Ammon's horn (tissue), 1 donor: ENCODE data around the gene UQCRC2.
"Not testable (repeated sequence)": the region's sequence is repeated elsewhere in the genome, so short reads cannot be mapped to it uniquely, and the experiment has no call there.

Experiments used
- DNase-seq: peaks from one replicate; pipeline ENCODE4 v3.0.0-alpha.2; 2016; ENCODE audit warnings: low spot score

UQCRC2 gene

DNA sequence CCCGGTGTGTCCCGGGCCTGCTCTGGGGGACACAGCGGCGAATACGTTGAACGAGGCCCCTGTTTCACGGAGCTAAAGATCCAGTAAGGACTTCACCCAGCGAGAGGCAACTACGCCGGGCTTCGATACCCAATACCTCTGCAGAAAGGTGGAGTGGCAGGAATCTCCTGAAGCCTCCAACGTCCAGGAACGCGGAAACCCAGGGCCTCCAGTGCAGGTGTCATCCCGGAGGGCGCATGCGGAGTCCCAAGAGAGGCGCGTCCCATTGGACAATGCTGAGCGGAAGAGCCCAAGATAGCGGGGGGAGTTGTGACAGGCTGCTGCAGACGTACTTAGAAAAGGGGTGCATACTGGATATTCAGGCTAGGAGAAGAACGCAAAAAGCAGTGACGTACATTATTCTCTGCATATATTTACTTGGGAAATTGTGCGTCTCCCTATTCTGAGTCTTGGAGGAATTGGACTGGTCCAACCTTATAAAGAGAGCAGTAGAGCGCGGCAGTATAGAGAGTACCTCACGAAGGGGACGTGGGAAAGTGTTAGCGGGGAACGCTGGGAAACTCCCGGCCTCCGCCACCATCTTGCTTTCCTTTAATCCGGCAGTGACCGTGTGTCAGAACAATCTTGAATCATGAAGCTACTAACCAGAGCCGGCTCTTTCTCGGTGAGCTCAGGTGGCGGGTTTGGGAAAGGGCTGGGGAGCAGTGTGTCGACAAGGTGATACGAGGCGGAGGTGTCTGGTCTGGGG lies at the start of gene UQCRC2:
Gene UQCRC2, plus strand, starts transcription at position 569 of the 748 bp plus-strand sequence. Its CDS starts 63 bp downstream, at position 632.
- DNase-seq: peak; percentile 96

DNA sequence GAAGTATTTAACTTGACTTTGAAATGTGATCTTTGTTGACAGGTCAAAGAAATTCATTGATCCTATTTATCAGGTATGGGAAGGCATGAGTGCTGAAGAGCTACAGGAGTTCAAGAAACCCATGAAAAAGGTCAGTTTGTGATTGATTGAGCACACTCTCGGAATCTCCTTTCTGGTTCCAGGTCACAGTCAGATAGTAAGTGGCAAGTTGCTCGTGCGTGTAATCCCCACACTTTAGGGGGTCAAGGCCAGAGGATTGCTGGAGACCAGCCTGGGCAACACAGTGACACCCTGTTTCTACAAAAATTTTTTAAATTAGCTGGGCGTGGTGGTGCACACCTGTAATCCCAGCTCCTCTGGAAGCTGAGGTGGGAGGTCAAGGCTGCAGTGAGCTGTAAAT lies 20.5 kb upstream of the UQCRC2 start:
- DNase-seq: not testable (repeated sequence)

DNA sequence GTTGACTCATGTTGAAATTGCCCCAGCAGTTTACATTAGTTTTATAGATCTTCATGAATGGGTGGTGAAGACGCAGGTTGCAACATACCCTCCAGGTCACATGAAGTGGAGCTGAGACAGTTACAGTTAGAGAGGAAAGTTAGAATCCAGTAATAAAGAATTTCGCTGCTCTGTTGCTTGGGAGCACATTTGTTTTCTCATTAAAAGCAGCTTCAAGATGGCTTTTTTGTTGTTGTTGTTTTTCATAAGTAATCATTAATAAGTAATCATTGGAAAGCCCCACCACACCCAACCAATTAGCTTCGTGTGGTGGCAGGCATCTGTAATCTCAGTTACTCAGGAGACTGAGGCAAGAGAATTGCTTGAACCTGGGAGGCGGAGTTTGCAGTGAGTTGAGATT lies 19.8 kb upstream of the UQCRC2 start:
- not testable (repeated sequence) for DNase-seq

DNA sequence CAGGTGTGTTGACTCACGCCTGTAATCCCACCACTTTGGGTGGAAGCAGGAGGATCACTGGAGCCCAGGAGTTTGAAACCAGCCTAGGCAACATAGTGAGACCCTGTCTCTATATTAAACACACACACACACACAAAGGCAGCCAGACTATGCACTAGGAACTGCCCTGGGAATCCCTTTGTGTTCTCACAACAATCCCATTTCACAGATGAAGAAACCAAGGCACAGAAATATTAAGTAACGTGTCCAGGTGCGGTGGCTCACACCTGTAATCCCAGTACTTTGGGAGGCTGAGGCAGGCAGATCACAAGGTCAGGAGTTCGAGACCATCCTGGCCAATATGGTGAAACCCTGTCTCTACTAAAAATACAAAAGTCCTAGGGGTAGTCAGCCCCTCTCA lies 19.4 kb upstream of the UQCRC2 start:
- not testable (repeated sequence) for DNase-seq

DNA sequence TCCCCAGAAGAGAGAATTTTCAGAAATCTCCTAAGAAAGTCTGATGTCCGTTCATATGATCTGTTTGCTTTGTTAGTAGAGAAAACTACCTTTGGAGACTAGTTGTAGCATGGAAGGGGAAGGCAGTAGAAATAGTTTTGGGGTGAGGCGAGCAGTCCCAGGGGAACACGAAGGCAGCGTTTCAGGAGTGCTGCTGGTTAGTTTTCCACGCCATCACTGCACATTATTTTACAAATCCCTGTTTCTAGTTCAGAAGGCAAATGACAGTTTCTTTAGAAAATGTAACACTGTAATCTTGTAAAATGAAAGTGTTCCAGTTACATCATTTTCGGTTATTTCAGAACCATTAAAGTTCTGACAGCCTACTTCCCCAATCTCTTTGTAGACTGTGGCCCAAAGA lies 16.9 kb upstream of the UQCRC2 start:
- DNase-seq: not testable (repeated sequence)

DNA sequence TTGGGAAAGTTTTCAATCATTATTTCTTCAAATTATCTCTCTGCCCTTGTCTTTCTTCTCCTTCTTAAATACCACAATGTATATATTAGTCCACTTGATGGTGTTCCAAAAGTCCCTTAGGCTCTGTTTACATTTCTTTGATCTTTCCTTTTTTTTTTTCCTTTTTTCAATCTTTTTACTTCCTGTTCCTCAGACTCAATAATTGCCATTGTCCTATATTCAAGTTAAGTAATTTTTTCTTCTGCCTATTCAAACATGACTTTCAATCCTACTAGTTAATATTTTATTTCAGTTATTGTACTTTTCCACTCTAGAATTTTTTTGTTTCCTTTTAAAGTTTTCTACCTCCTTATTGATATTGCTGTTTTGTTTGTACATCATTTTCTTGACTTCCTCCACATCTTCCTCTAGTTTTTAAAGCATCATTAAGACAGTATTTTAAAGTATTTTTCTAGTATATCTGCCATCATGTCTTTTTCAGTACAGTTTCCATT lies 15.8 kb upstream of the UQCRC2 start:
- no peak for DNase-seq

DNA sequence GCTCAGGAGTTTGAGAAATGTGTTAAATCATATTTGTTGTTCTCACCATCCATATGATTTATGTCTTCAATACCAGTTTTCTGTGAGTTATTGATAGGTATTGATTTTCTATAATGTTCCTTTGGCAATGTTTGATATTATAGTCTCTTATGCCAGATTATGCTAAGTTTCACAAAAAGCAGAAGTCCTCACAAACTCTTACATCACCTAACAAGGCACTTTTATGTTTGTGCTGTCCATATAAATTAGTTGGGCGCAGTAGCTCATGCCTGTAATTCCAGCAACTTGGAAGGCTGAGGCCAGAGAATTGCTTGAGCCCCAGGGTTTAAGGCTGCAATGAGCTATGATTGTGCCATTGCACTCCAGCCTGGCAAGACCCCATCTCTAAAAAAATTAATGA lies 12.6 kb upstream of the UQCRC2 start:
- no peak for DNase-seq

DNA sequence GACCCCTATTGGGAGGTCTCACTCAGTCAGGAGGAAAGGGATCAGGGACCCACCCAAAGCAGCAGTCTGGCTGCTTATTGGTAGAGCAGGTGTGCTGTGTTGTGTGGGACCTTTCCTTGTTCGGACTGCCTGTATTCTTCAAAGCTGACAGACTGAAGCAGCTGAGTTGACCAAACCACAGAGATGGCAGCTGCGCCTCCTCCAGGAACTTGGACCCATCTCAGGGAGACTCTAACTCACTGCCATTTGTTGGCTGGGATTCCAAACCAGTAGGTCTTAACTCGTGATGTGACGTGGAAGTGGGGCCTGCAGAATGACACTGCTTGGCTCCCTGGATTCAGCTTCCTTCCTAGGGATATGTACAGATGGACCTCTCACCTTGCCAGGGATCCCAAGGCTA lies 9.6 kb upstream of the UQCRC2 start:
- DNase-seq: no peak

DNA sequence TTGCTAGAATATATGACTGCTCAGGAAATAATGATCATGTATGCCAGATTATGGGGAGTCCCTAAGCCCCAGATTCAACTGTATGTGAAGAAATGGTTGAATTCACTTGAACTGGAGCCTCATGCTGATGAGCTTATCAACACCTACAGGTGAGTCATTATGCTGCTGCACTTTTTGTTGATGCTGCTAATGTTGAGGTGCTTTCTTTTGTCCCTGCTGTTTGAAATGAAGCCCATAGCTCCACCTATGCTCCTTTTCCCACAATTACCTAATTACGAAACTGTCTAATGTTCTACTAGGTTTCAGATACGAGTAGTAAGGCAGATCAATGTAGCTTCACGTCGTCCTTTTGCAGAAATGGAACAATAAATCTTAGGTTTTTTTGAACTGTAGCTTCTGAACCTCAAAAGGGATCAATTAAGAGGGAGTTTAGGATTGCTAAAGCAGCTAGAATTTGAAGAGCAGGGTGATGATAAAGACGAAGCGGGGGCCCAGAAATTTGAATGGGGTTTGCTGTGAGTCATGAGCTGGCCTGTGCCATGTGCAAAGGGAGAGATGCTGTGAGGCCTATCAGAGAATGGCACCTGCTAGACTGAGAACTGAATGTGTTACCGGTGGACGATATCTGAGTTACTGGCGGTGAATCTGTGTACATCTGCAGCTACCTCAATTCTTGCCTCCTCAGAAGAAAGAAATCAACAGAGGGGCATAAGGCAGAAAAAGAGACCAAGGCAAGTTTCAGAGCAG lies 6.1 kb upstream of the UQCRC2 start:
- no peak for DNase-seq

DNA sequence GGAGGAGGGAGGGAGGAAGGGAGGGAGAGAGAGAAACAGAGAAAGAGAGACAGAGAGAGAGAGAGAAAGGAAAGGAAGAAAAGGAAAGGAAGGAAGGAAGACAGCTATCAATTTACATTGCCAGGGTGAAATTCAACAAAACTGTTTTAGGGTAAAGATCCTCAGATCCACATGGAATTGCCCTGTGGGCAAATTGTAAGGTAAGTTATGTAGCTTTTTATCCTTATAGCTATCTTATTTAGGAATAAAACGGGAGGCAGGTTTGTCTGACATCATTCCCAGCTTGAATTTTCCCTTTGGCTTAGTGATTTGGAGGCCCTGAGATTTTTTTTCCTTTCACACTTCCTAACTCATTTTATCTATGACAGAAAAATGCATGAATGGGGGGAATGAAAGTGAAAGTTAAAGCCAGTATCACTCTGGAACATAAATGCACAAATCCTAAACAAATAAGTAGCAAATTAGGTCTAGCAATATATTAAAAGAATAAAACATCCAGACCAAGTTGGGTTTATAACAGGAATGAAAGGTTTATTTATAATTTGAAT lies 3.4 kb upstream of the UQCRC2 start:
- no peak for DNase-seq

DNA sequence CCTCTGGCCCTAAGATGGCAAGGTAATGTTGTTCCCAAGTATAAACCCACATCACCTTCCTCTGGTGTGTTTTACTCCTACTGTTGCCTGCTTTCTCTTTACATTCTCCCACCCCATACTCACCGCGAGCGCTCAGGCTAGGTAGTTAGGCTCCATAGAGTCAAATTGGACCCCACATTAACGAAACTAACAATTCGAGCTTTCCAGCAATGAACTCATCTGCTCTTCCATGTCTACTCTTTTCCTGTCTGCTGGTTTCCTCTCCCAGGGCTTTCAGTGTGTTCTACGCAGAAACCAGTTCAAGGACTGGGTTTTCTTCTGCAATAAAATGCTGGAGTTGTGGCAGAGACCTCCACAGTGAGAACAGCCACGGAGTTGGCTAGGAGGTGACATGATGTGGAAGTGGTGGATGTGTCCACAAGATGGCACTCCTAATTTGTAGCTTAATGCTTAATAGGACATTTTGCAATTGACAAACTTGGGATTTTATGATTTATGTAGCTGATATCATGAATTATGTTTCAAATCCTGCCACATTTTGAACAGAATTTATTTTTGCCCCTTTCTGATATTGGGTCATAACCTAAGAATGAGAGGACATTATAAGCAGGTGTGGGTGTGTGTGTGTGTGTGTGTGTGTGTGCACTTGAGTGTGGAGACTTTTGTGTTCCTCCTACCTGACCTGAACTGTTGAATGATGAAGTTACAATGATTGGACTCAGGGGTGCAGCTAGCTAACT lies 2.2 kb upstream of the UQCRC2 start:
- DNase-seq: peak; percentile 64

DNA sequence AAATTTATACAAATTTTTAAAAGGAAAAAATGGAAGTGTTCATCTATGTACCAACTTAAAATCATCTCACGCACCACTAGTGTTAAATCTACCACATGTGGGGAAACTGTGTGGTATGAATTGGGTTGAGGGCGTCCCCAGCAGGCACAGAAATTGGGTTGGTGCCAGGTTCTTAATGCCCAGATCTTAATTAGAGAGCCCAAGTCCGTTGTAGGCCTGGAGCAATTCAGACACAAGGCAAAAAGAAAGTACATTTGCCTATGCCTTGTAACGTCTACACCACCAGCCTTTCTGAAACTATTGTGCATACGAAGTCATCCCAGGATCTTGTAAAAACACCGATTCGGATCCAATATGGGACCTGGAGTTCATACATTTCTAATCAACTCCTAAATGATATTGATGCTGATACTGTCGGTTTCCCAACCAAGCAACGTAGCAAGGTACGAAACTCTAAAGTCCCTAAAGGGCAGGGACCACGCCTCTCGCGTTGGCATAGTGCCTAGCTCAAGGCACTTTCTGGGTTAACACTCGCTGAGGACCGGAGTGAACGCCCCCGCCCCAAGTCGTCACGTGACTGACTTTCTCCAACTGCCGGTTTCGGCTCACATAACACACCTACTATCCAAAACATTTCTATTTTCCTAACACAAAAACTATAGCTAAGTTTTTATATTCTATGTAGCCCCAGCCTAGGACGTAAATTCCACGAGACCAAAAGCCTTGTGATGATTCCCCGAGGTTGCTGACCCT lies 945 bp upstream of the UQCRC2 start:
- DNase-seq: peak; percentile 78

DNA sequence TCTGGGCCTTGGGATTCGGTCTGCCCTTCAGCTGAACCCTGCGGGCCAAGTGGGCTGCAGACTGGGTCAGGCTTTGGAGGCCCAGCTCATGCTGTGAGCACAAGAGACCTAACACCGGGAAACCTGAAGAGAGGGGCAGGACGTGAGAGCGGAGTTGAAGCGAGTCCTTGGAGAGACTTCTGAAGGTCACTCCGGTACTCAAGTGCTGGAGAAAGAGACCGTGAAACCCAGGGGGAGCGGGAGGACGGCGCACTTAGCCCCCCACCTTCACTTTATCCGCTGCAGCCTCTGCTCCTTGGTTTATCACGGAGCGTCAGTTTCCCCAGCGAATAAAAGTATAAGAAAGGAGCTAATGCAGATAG lies 361 bp downstream of the UQCRC2 start:
- no peak for DNase-seq

DNA sequence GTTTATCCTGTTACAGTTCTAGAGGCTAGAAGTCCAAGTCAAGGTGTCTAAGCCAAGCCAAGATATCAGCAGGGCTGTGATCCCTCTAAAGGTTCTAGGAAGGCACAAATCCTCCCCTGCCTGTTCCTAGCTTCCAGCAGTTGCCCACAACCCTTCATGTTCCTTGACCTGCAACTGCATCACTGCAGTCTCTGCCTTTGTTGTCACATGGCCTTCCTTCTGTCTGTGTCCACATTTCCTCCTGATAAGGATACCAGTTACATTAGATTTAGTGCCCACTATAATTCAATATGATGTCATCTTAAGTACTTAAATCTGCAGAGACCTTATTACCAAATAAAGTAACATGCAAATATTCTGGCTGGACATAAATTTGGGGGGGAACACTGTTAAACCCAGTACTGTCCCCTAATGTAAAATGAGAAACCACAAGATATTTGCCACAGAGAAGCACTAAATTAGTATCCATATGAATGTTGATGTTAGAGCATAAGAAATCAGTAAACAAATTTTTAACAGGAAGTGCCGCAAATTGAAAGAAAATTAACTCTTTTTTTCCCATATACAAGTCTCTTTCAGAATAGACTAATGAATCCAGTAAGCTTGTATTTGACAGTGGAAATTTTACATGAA lies 4.7 kb downstream of the UQCRC2 start:
- DNase-seq: no peak

DNA sequence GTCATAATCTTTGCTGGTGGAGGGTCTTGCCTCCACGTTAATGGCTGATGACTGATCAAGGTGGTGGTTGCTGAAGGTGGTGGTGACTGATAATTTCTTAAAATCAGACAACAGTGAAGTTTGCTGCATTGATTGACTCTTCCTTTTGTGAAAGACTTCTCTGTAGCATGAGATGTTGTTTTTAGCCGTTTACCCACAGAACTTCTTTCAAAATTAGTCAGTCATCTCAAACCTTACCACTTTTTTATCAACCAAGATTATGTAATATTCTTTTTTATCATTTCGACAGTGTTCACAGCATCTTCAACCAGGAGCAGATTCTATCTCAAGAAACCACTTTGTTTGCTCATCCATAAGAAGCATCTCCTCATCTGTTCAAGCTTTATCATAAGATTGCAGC lies 5.9 kb downstream of the UQCRC2 start:
- DNase-seq: no peak

DNA sequence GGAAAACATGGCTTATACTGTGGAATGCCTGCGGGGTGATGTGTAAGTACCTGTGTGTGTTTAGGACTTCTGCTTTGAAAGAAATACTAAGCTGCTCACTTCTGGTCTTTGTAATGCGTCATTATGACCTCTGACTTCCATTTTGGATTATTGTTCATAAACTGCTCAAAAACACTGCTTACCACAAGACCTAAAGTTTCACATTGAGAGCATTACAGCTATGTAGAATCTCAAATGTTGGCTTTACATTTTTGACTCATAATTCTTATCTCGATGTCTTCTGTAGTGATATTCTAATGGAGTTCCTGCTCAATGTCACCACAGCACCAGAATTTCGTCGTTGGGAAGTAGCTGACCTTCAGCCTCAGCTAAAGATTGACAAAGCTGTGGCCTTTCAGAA lies 9.3 kb downstream of the UQCRC2 start:
- no peak for DNase-seq

DNA sequence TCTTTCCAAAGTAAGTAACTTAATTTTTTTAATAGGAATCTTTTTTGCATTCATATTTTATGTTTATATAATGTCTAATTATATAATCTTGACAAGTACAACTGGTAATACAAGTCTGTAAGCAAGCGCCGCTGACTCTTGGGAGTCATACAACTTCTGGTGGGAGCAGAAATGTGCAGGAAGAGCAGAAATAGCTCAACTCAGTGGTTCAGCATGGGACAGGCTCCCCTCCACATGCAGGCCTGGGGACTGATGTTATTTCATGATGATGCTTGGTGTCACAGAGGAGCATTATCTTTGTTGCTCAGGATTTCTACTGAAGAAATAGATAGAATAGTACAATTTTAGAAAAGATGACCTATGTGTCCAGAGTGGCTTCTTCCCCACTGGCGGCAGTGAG lies 10.7 kb downstream of the UQCRC2 start:
- DNase-seq: no peak

DNA sequence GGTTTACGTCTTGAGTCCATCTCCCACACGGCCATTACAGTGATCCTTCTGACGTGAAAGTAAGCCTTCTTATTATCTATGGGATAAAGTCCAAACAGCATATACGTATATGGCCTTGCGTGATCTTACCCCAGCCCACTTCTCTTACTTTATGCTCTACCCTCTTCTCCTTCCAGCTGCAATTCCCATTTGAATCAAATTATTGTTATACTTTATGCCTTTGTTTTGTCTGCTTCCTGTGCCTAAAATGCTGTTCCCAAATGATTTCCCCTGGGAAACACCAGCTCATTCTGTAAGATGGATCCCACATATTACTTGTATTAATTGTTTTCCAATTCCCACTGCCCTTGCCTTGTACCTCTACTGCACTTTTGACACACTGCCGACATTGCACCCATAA lies 11.2 kb downstream of the UQCRC2 start:
- no peak for DNase-seq

DNA sequence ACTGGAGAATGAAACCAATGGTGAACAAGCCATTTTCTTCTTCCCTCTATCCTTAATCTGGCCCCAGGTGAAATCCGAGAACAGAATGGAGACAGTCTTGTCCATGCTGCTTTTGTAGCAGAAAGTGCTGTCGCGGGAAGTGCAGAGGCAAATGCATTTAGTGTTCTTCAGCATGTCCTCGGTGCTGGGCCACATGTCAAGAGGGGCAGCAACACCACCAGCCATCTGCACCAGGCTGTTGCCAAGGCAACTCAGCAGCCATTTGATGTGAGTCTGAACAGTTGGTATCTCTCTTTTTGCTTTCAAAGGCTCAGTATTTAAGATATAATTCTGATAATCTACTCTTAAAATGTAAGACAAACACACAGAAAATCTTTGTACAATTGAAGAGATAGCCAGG lies 18.7 kb downstream of the UQCRC2 start:
- DNase-seq: peak; percentile 62

DNA sequence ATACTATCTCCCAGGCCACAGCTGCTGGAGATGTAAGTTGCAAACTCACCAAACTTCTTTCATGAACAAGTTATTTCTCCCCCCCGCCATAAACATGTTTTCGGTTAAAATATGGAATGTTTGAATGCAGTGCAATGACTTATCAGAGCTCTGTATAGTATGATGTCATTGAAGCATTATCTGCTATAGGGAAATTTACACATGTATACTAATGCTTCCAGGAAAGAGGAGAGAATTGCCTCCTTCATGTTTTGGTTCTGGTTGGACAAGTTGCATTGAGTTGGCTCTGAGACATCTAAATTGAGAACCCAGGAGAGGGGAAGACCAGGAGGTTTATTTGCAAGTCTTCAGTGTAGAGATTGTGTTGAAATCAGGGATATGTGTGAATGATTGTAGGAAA lies 20.8 kb downstream of the UQCRC2 start:
- DNase-seq: no peak

DNA sequence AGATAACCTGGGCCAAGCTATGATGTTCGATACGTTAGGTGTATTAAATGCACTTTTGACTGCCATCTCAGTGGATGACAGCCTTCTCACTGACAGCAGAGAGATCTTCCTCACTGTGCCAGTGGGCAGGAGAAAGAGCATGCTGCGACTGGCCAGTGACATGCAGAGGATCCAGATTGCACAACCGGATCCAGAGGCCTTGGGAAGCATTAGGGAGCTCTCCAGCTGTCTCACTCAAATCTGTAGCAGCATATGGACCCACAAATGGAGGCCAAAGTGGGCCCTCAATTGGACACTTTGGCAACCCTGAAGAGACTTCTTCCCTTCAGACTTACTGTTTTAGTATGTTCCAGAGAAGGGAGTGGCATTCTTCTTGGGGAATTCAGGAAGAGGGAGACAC lies 26.9 kb downstream of the UQCRC2 start:
- no peak for DNase-seq
